Activated B cell treated with CpG ODN at 0.5 μM for 24 hours (primary cell): Measurements from ENCODE around the gene GGT5. TPM values are rescaled to one million over a fixed set of nuclear protein-coding genes. Genes with fewer than 3 reads are reported as not detected.
A peak's percentile ranks its signal among the peaks of the same experiment; 100 is the strongest.
"Not testable (repeated sequence)": the region's sequence is repeated elsewhere in the genome, so short reads cannot be mapped to it uniquely, and the experiment has no call there.

ENCODE experiments used
- ATAC-seq: fragments of 200-7000 bp; cut with Tn5 transposase; one replicate; pipeline ENCODE4 v1.10.0; 2021; ENCODE audit warnings: low read depth, mild to moderate bottlenecking, moderate library complexity
- CTCF ChIA-PET: fragments of 350-600 bp; sonication (Branson Sonifier 250); formaldehyde crosslinking; loops from one replicate; lab custom pipeline; 2021; ENCODE audit warnings: antibody characterized with exemption; lab: Charles Lee
- POLR2A ChIA-PET: fragments of 350-600 bp; sonication (Branson Sonifier 250); formaldehyde crosslinking; loops from one replicate; lab custom pipeline; 2021; ENCODE audit warnings: antibody characterized with exemption; lab: Charles Lee
- DNase-seq: peaks from one replicate; pipeline ENCODE4 v3.0.0; 2022
- H3K27ac Mint-ChIP-seq: one replicate; pipeline ENCODE4 v1.8.0; 2020; ENCODE audit warnings: mixed read lengths
- H3K27me3 Mint-ChIP-seq: one replicate; pipeline ENCODE4 v1.8.0; 2021; ENCODE audit warnings: mixed read lengths
- H3K36me3 Mint-ChIP-seq: one replicate; pipeline ENCODE4 v1.8.0; 2021; ENCODE audit warnings: low read depth, mixed read lengths
- H3K4me1 Mint-ChIP-seq: one replicate; pipeline ENCODE4 v1.8.0; 2021; ENCODE audit warnings: mixed read lengths
- H3K4me3 Mint-ChIP-seq: one replicate; pipeline ENCODE4 v1.8.0; 2020; ENCODE audit warnings: mild to moderate bottlenecking, mixed read lengths
- H3K9me3 Mint-ChIP-seq: one replicate; pipeline ENCODE4 v1.8.0; 2020; ENCODE audit warnings: mixed read lengths
- intact Hi-C: fragments of 100-400 bp; cut with micrococcal nuclease; formaldehyde crosslinking; loops from one replicate; pipeline ENCODE4 v1.15.1; 2024
- total RNA-seq: library from RNA; stranded (reverse); gene quantifications from 2 replicates; pipeline ENCODE4 v1.2.3, GENCODE V29; 2022
- TF ChIP-seq, protein P1 (sequence below): fragments of 200-600 bp; IDR thresholded peaks from one replicate; pipeline ENCODE4 v1.8.0; 2022; ENCODE audit warnings: antibody characterized with exemption, mild to moderate bottlenecking

The GGT5 gene
- total RNA-seq, 1 donor from 2014 or later: not detected

DNA sequence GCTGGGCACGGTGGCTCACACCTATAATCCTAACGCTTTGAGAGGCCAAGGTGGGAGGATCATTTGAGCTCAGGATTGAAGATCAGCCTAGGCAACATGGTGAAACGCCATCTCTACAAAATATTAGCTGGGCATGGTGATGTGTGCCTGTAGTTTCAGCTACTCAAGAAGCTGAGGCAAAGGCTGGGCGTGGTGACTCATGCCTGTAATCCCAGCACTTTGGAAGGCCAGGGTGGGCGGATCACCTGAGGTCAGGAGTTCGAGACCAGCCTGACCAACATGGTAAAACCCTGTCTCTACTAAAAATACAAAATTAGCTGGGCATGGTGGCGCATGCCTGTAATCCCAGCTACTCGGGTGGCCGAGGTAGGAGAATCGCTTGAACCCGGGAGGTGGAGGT lies 34.5 kb downstream of the GGT5 start:
- intact Hi-C loops, H3K4me3 Mint-ChIP-seq, CTCF ChIA-PET, DNase-seq, ATAC-seq, H3K9me3 Mint-ChIP-seq, H3K27ac Mint-ChIP-seq, H3K27me3 Mint-ChIP-seq, H3K36me3 Mint-ChIP-seq, POLR2A ChIA-PET: not testable (repeated sequence)
- peaks cover 35% of the 10 kb centered on the region for H3K4me1 Mint-ChIP-seq

DNA sequence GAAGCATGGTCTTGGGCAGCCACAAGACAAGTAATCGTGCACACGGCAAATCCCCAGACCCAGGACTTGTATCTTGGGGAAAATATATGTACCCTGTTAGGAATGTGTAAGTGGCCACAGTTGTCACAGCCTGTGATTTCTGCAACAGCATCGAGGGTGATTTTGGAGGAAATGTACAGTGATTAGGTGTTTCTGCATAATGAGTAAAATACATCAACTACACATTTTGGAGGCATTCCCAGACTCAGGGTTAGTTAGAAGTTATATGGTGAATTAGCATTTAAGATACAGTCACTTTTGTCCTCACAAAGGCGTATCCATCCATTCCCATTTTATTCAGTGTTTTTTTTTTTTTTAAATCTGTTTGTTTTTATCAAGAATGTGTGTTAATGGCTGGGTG lies 35.2 kb downstream of the GGT5 start:
- TF ChIP-seq, protein P1, sequence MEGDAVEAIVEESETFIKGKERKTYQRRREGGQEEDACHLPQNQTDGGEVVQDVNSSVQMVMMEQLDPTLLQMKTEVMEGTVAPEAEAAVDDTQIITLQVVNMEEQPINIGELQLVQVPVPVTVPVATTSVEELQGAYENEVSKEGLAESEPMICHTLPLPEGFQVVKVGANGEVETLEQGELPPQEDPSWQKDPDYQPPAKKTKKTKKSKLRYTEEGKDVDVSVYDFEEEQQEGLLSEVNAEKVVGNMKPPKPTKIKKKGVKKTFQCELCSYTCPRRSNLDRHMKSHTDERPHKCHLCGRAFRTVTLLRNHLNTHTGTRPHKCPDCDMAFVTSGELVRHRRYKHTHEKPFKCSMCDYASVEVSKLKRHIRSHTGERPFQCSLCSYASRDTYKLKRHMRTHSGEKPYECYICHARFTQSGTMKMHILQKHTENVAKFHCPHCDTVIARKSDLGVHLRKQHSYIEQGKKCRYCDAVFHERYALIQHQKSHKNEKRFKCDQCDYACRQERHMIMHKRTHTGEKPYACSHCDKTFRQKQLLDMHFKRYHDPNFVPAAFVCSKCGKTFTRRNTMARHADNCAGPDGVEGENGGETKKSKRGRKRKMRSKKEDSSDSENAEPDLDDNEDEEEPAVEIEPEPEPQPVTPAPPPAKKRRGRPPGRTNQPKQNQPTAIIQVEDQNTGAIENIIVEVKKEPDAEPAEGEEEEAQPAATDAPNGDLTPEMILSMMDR: no peak
- POLR2A ChIA-PET: no interaction called here
- Mint-ChIP-seq H3K27me3 (no peaks in the 10 kb centered on the region), H3K4me1 (peaks cover 37% of the 10 kb centered on the region), H3K4me3 (no peak overlapping the region), H3K9me3 (no peaks in the 10 kb centered on the region), H3K36me3 (no peaks in the 10 kb centered on the region), H3K27ac (no peak overlapping the region)
- ATAC-seq (no peak), DNase-seq (no peak)
- CTCF ChIA-PET: no interaction called here
- intact Hi-C loops: no loop called here

DNA sequence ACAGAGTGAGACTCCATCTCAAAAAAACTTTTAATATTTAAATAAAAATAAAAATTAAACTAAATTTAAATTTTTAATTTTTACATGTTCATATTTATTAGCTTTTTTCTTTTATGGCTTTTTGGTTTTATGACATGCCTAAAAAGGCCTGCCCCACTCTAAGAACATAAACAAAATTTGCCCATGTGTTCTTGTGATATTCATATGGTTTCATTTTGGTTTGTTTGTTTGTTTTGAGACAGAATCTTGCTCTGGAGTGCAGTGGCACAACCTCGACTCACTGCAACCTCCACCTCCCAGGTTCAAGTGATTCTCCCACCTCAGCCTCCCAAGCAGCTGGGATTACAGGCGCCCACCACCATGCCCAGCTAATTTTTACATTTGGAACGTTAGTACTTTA lies 35.9 kb downstream of the GGT5 start:
- H3K27ac Mint-ChIP-seq: no peak overlapping the region
- peaks cover 37% of the 10 kb centered on the region for H3K4me1 Mint-ChIP-seq
- no peaks in the 10 kb centered on the region for H3K27me3 Mint-ChIP-seq
- TF ChIP-seq, protein P1: no peak
- POLR2A ChIA-PET: no interaction called here
- H3K4me3 Mint-ChIP-seq: no peak overlapping the region
- ATAC-seq: no peak
- no peaks in the 10 kb centered on the region for H3K9me3 Mint-ChIP-seq
- intact Hi-C loops: no loop called here
- DNase-seq: no peak
- CTCF ChIA-PET: no interaction called here
- no peaks in the 10 kb centered on the region for H3K36me3 Mint-ChIP-seq

DNA sequence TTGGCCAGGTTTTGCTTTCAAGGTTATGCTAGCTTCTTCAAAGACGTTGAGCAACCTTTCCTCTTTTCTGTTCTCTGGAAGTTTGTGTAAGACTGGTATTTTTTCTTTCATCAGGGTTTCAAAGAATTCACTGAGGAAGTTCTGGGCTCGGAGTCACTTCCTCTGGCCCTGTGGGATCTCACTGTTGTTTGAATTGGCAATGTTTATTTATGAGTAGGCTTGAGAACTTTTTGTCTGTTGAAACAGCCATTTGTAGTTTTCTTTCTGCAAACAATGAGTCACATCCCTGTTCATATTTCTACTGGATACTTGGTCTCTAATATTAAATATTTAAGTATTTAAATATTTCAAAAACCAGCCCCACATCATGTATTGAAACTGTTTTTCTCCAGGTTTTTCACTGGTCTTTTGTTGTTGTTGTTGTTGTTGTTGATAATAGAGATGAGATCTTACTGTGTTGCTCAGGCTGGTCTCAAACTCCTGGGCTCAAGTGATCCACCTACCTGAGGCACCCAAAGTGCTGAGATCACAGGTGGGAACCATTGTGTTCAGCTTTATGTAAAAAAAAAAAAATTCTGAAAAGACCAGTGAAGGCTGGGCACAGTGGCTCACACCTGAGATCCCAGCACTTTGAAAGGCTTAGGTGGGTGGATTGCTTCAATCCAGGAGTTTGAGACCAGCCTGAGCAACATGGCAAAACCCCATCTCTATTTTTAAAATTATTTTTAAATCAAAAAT lies 36.7 kb downstream of the GGT5 start:
- TF ChIP-seq, protein P1: no peak

DNA sequence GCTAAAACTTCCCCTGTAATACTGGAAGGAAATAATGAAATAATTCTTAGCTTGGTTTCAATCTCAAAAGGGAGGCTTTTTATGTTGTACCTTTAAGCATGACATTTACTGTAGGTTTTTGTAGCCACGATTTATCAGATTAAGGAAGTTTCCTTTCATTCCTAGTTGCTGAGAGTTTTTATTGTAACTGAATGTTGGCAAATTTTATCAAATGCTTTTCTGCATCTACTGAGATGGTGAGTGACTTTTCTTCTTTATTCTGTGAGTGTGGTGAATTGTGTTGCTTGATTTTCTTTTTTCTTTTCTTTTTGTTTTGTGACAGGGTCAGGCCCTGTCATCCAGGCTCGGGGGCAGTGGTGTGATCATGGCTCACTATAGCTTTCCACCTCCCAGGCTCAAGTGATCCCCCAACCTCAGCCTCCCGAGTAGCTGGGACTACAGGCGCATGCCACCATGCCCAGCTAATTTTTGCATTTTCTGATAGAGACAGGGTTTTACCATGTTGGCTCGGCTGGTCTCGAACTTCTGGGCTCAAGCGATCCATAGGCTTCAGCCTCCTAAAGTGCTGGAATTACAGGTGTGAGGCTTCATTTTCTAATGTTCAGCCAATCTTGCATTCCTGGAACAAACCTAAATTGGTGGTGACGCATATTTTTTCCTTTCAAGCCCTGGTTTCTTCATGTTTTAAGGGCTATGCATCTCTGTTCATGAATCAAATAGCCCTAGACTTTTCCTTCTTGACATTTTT lies 37.4 kb downstream of the GGT5 start:
- H3K4me1 Mint-ChIP-seq: peaks cover 30% of the 10 kb centered on the region
- ATAC-seq: no peak
- no peaks in the 10 kb centered on the region for H3K27me3 Mint-ChIP-seq
- CTCF ChIA-PET: no interaction called here
- TF ChIP-seq, protein P1: no peak
- no peaks in the 10 kb centered on the region for H3K36me3 Mint-ChIP-seq
- DNase-seq: no peak
- peak overlapping the region; percentile 9 for H3K27ac Mint-ChIP-seq
- no peaks in the 10 kb centered on the region for H3K9me3 Mint-ChIP-seq
- POLR2A ChIA-PET: no interaction called here
- H3K4me3 Mint-ChIP-seq: no peak overlapping the region
- intact Hi-C loops: no loop called here

More for the DNA sequence above, 36.7 kb downstream of the GGT5 start:
- no peaks in the 10 kb centered on the region for H3K36me3 Mint-ChIP-seq
- ATAC-seq (no peak), DNase-seq (no peak)
- H3K27me3 Mint-ChIP-seq: no peaks in the 10 kb centered on the region
- H3K4me1 Mint-ChIP-seq: peaks cover 35% of the 10 kb centered on the region
- POLR2A ChIA-PET: no interaction called here
- peak overlapping the region; percentile 9 for H3K27ac Mint-ChIP-seq
- no peak overlapping the region for H3K4me3 Mint-ChIP-seq
- intact Hi-C loops: no loop called here
- no peaks in the 10 kb centered on the region for H3K9me3 Mint-ChIP-seq
- CTCF ChIA-PET: no interaction called here

DNA sequence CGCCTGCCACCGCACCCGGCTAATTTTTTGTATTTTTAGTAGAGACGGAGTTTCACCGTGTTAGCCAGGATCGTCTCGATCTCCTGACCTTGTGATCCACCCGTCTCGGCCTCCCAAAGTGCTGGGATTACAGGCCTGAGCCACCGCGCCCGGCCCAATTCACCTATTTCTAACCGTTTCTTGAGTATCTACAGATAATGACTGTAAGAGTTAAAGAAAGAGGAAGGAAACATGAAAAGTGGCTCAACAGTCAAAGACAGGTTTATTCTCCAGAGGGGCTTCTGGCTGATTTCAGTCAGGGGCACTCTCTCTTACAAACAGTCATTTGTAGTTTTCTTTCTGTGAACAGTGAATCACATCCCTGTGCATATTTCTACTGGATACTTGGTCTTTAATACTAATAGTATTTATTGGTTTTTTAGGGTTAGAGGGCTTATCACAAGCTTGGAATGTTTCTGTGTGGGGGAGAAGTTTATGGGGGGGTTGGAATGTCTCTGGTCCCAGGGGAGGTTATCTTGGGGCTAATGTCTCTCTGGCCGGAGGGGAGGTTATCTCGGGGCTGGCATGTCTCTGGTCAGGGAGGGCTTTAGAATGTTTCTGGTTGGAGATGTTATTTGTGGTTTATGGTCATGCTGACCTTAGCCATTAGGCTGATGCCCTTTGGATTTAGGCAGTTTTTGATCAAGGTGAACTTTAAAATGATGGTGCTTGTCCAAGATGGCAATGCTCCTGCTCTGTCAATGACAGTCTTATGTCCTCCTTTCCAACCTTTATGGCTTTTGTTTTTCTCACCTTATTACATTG lies 38.2 kb downstream of the GGT5 start:
- H3K9me3 Mint-ChIP-seq, intact Hi-C loops, DNase-seq, H3K27me3 Mint-ChIP-seq, H3K36me3 Mint-ChIP-seq, CTCF ChIA-PET, POLR2A ChIA-PET: not testable (repeated sequence)
- Mint-ChIP-seq H3K27ac (peak overlapping the region; percentile 11), H3K4me1 (peaks cover 26% of the 10 kb centered on the region), H3K4me3 (peak overlapping the region; percentile 25)
- peak; percentile 34 for ATAC-seq
